Stimulated activated CD4-positive, alpha-beta T cell treated with anti-CD3 and anti-CD28 coated beads, Interleukin-1b, Interleukin-23, amount 100 ng/mL, for 4 hours (primary cell): ENCODE measurements around the gene CUX1.
"Not testable (repeated sequence)": the region's sequence is repeated elsewhere in the genome, so short reads cannot be mapped to it uniquely, and the experiment has no call there.

ENCODE experiments used
- DNase-seq, 2 donors: peaks; one replicate each; pipeline ENCODE4 v3.0.0-alpha.2; 2020; ENCODE audit warnings: low read depth in 2 of 2

Gene CUX1

DNA sequence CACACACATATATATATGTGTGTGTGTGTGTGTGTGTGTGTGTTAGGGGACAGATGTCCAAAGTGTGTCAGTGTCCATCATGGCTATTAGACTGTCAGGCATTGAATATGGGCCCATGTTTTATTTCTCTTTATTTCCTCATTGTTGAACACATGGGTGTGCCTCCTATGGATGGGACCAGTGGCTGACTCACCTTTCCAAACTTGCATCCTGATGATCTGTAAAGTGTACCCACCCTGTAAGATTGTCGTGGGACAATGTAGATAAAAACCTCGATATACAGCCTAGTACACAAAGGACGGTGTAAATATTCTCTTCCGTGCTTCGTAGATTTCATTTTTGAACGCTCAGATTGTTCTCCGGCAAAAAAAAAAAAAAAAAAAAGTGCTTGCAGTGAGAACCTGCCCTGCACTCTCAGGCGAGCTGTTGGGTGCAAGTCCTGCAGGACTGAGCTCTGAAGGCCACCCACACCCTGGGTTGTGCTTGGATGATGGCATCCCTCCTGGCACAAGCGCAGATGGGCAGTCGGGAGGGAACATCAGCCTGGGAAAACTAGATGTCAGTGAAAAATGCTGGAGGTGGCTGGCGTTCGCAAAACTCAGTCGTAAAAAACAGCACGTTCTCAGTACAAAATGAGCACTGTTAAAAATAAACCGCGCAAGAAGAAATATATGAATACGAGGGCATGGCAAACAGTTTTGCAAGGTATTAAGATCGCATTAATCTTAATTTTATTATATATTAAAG is 166.9 kb downstream of the CUX1 start:
- DNase-seq, result no peak

DNA sequence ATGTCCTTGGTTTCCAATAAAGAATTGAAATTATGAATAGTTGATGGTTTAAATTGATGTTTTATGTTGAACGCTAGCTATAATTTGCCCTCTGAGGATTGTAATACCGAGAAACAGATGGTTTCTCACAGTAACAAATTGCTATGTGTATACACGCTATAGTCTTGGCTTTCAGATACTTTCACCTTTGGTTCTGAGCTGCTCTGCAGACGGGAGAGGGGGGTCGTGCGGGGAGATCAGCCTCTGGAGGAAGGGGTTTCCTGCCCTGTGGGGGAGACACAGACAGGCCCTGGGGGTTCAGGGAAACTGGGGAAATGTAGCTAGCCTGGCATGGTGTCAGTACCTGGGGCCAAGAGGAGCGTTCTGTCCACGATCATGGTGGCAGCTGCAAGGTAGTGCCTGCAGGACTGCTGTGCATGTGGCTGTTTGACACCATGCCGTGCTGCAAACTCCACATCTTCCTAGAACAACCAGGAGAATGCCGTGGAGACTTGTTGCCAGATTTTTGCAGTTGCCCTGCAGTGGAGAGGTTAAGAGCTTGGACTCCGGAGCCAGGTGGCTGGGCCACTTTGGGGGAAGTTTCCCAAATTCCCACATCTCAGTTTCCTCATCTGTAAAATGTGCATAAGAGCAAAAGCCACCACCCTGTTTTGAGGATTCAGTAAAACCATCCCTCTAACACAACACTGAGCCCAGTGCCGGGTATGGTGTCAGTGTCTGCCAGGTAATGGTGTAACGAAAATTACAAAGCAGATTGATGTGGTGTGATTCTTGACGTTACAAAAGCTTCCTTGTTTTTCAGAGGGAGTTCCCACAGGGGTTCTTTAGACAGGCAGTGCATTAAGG is 167.9 kb downstream of the CUX1 start:
- DNase-seq, result no peak

DNA sequence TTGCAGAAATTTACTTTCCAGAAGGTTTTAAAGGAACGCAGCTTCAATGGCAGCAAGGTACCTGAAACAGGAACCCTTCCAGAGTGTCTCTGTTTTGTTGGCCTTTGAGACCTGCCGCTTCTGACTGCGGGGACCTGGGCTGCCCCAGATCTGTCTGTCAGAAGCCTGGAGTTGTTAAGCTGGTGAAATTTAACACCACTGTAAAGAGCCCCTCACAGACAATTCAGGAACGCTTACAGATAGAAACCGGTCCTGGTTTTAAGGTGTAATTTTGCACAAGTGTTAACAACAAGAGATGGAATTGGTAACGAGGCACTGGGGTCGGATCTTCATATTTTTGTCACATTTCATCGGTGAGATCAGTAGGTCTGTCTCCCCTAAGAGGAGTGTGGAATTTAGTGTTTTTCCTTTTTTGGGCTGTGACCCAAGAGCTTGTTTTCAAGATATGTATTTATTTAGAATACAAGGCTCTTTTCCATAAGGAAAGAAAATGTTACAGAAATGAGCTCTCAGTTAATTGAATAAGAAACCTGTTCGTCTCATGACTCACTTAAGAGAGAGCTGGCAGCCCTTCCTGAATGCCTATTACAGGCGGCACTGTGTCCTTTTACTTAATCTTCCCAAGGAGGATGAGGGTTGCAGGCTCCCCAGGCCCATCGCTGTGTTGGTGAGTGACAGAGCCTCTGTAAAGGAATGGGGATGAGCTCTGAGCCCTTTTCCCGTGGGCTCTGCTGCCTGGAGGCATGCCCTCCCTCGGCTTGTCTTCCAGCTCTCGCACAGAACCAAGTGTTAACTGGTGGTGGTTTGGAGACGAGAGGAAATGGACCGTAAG is 168.7 kb downstream of the CUX1 start:
- no peak for DNase-seq

DNA sequence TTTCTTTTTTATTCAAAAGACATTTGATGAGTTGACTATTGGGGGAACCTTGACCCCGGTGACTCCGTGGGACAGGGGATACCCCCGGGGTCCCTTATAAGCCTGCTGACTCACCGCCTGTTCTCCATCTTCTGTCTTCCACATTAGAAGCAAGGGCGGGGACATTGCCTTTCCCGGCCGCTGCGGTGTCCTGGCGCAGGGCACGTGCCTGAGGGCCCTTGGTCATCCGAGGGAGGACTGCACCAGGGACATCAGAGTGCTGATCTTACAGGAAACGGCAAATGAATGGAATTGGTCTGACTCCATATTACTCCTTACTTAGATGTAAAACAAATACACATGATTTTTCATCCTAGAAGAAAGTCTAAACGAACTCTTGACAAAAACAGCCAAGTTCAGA is 170.1 kb downstream of the CUX1 start:
- DNase-seq, result no peak

DNA sequence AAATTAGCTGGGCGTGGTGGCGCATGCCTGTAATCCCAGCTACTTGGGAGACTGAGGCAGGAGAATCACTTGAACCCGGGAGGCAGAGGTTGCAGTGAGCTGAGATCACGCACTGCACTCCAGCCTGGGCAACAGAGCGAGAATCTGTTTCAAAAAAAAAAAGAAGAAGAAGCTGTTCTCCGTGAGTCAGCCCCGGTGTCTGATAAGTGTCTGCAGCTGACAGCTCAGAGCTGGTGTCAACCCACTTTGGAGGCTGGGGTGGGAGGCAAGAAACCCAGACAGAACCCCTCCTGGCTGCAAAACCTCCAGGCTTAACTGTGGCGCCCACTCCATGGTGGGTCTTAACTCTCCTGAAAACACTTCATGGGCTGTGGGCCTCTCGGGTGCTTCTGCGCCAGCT is 170.6 kb downstream of the CUX1 start:
- not testable (repeated sequence) for DNase-seq

DNA sequence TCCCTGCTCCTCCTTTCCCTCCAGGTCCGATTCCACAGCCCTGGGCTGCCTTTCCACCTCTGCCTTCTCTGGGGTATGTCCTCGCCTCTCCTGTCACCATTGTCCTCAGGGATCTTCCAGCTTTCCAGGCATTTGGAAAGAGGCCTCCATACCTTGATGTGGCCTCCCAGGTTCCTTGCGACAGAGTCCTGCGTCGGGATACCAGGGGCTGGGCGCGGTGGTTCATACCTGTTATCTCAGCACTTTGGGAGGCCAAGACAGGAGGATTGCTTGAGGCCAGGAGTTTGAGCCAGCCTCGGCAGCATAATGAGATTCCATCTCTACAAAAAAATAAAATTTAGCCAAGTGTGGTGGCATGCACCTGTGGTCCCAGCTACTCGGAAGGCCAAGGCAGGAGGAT is 171.1 kb downstream of the CUX1 start:
- DNase-seq, result no peak

DNA sequence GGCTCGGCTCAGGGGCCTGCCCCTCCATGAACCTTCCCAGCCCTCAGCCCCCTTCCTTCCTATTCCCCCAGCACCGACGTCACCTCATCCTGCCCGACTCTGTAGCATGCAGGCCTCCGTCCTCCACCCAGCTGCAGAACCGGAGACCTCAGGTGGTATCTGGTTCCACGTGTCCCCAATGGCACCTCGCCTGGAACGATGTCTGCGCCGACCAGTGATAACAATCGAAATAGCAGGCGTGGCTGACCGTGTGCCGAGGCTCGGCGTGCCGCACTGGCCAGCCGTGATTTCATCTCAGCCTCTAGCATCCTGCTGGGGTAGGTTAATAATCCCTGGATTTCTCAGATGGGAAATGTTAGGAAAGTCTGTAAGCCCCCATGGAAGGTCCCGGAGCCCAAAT is 171.7 kb downstream of the CUX1 start:
- DNase-seq, result no peak

DNA sequence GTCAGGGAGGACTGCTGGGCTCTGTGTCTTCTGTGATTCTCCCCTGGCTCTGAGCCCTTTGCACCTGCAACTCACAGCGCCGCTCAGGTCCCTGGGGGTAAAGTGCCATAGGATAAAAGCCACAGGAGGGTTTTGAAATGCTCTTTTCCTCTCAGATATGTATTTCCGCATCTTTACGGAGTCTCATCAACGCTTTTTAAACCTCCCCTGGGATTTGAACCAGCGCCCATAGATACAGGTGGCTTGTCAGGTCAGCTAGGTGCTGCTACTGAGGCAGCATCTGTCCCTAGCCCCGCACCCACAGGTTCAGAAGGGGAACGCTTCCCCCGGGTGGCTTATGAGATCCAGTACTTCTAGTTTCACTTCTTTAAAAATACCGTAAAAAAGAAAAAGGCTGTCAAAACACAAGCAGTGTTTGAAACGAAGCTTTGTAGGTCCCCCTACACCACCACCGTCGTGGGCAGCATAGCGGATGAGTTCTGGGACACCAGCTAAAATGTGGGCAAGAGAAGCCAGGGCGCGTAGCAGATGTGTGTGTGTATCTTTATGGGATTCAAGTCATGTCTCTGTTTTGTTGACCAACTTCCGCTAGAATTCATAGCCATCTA is 173.5 kb downstream of the CUX1 start:
- no peak for DNase-seq

DNA sequence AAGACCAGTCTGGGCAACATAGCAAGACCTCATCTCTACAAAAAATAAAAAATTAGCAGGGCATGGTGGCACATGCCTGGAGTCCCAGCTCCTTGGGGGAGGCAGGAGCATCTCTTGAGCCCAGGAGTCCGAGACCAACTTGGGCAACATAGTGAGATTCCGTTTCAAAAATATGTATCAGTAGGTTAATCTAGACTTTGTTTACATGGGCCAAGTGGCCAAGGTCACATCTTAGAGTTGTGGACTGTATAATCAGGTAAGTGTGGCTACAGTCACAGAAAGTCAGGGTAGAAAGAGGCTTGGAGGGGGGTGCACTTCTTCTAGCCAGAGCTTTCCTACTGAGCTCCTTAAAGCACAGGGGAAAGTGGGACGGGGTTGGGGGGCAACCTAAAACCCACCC is 174.4 kb downstream of the CUX1 start:
- DNase-seq, result no peak

DNA sequence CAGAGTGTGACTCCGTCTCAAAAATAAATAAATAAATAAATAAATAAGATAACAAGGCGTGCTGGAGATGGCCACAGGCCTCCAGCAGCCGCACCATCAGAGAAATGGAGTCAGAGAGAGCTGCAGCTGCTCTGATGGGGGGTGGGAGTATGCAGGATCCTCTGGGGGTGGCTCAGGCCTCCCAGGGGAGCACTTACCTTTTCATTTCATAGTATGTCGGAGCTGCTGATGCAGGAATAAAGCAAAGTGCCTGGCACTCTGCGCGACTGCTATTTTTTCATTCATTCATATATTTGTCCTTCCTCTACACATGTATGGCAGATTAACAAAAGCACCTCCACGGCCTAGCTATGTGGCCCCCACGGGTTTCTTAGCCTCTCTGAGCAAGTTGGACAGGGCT is 175.9 kb downstream of the CUX1 start:
- no peak for DNase-seq

DNA sequence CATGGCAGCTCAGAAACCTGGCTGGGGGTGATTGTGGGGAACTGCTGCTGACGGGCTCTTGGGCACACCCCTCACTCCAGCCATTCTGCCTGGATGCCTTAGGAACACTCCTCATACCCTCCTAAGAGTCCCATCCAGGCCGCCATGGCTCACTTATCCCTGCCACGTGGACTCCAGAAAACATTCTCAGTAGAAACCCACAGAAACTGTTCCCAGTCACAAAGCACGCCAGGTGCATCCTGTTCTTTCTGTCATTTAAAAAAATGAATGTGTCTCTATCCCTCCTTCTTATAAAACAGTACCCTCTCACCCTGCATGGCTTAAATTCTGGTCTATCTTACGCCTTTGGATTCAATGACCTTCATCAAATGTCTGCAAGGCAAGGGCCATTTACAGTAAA is 177.7 kb downstream of the CUX1 start:
- DNase-seq, result no peak

DNA sequence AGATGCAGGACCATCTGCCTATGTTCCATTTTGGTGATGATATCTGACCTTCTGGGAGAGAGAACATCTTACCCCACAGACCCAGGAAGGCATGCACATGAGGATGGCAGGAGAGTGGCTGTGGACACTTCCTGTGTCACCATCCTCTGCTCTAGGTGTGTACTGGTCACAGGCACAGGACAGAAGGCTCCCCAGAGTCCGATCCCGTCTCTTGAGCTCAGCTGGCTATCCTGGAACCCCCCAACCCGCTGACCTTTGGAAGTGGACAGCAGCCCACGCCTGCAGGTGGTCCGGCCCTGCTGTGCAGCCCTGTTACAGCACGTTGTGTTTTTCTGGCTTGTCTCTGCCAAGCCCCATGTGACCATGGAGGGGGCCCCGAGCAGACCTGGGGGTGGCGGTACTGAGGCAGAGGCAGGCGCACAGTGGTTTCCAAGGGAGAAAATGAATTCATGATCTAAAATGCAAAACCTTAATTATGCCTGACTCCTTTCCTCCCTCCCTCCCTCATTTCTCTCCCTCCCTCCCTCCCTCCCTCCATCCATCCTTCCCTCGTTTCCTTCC is 178.8 kb downstream of the CUX1 start:
- no peak for DNase-seq

DNA sequence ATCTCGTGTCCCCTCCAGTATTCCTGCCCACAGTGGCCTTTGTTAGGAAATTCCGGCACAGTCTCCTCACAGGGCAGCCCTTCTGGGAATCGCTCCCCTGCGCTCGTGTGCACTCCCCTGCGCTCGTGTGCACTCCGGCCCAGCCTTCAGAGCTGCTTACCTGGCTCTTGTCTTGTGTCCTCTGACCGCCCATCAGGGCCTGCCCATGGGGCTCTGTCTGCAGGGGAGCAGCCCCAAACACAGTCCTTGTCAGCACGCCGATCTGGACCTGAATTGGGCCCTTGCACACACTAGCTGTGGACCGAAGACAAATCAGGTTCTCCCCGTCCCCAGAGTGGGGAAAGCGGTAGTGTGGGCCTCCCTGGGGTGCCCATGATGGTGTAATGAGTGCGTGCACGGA is 179.4 kb downstream of the CUX1 start:
- DNase-seq, result no peak

DNA sequence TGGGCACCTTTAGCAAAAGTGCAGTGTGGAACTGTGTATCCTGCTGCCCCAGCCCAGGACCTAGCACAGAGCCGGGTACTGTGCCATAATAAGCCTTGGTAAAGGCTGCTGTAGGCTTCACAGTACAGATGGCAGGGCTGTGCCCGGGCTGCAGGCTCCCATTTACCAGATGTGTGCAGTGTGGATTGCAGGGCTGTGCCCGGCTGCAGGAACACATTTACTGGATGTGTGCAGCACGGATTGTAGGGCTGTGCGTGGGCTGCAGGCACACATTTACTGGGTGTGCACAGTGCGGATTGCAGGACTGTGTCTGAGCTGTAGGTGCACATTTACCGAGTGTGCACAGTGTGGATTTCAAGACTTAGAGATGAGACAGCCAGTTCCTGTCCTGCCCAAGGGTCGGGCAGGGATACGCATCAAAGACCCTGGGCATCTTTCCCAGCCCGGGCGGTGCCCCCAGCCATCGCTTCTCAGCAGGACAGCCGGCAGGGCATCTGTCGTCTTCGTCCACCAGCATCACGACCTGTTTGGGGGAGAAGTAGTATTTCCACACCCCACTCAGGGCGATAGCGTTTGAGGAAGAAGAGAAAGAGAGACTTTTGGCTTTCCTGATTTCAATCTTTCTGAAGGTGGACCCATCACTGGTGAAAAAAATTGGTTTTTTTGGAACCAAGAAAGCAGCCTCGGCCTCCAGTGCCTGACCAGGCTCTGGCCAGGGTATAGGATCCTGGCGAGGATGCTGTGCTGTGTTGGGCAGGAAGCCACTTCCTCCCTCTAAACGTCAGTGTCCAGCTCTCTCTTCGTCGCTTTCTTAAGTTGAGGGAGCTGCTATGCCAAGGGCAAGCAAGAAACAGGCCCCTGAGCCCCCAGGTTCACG is 180.8 kb downstream of the CUX1 start:
- no peak for DNase-seq

DNA sequence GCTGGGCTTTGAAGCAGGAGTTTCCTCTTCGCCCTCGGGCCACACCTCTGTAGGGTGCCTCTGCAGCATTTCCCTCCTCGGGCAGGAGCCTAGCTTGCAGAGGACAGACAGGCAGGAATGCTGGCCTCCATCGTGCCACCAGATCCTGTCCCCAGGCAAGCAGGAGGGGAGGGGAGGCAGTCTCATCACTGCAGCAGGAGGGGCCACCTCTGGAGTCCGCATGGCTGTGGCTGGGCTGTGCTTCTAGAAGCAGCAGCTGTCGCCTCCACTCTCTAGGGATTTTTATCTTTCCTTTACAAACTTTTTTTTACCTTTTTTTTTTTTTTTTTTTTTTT is 181.4 kb downstream of the CUX1 start:
- DNase-seq, result no peak

DNA sequence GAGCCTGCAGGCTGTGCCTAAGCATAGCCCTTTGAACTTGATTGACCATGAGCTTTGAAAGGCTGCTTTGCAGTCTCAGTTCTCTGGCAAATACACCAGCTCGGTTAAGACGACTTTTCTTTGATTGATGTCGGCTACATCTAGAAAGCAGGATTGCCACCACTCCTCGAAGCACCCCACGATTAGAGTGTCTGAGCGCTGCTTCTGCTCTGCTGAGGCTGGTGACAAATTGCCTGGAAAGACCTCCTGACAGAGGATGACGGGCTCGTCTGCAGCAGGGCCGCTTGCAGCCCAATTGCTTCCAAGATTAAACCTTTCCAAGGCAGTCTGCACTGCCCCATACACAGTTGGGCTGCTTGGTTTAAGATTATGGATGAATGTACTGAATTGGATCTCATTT is 182.0 kb downstream of the CUX1 start:
- no peak for DNase-seq

DNA sequence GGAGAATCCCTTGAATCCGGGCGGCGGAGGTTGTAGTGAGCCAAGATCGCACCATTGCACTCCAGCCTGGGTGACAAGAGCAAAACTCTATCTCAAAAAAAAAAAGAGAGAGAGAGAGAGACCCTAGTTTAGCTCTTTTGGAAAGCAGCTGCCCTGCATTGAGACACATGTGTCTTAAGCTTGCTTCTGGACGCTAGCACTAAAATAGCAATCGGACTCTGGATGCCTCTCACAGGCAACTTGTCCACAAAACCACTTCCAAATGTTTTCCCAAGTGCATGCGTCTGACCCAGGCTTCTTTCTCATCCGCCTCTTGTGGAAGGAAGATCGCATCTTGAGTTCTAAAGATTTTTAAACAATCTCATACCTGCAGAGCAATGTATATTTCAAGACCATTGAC is 182.7 kb downstream of the CUX1 start:
- DNase-seq, result no peak

DNA sequence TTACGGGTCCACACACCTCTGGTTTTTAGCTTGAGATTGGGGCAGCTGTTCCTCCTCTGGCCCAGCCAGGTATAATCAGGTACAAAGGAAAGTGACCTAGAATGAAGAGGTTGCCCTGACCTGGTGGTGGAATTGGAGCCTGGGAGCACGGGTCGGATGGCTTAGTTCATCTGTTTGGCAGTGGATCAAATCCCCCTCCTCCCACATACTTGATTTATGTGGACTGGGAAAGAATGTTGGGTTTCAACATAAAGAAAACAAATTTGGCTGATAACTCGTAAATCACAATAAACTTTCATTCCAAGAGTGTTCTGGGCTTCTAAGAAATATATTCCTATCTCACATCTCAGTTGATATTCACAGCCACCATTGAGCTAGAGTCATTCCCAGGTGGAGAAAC is 186.8 kb downstream of the CUX1 start:
- no peak for DNase-seq

DNA sequence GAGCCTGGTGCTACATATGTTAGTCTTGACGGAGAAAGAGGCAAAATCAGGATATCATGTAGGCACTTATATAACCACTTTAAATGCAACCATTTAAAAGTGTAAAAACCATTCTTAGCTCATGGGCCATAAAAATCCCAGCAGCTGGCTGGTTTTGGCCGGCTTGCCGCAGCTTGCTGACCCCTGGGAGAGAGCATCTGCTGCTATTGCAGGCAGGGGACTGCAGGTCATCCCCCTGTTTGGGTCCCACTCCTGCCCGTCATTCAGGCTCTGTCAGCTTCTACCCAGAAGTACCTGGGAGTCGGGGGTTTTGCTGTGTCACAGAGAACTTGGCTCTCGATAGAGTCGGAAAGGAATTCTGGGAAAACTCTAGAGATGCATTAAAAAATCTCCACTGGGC is 187.4 kb downstream of the CUX1 start:
- no peak for DNase-seq

DNA sequence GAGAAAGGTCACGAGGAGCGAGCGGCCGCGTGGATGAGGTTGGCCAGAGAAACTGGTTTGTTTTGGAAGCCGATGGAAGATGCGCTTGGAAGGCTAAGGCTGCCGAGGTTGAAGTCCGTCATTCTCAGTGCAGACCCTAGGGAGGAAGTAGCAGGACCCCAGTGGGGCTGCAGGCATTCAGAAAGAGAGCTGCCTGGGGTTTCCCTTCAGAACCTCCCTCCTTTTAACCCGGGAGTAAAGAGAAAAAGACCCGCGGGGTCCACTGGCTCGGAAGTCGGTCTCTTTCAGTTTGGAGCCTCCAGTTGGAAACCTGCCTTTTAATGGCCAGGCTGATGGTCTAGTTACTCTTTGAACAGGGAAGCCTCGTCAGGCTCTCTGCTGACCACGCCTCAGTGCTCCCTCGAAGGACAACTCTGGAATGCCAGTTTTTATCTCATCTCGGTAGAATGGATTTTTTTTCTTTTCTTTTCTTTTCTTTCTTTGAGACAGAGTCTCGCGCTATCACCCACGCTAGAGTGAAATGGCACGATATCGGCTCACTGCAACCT is 188.6 kb downstream of the CUX1 start:
- DNase-seq, result no peak

DNA sequence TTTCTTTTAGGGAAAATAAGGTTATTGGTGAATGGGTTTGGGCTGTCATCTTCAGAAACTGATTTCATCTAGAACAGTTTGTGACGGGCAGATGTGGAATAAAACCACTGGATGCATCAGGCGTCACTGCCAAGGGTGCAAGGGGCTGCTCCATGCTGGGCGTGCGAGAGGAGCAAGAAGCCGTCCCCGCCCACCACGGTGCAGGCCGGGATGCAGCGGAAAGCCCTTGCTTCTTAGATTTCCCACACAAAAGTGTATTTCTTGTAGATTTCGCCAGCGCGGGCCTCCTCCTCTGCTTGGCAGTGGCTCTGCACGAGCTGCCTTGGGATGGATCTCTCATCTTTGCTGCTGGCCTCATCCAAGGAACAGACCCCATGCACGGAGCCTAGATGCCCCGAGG is 189.3 kb downstream of the CUX1 start:
- no peak for DNase-seq
